Measurements from ENCODE around the gene SNF8. TPM values are rescaled to one million over a fixed set of nuclear protein-coding genes. Genes with fewer than 3 reads are reported as not detected.
A peak's percentile ranks its signal among the peaks of the same experiment; 100 is the strongest.
"Not testable (repeated sequence)": the region's sequence is repeated elsewhere in the genome, so short reads cannot be mapped to it uniquely, and the experiment has no call there.

Gene SNF8
- polyA plus RNA-seq, 1 experiment, result 113 TPM

- DNase-seq (ENCODE audit: low read depth), result no peak
- Histone ChIP-seq H3K4me3 (ENCODE audit: low read depth, low read length) (no peak overlapping the region), H3K36me3 (ENCODE audit: control insufficient read depth, insufficient read depth, low read length) (no peaks in the 10 kb centered on the region), H3K27me3 (ENCODE audit: control insufficient read depth, insufficient read depth, low read length) (no peaks in the 10 kb centered on the region)
- CTCF ChIA-PET, result interaction anchor here (0.6 to 6.7 kb wide), 16 partner anchors 10 to 274 kb away, joined by 3 to 93 read pairs (median 4); partner anchors contain the start of genes GIP, IGF2BP1 and SNF8
- peak; percentile 64 for TF ChIP-seq CTCF (IDR thresholded peaks at IDR 0.05; ENCODE audit: insufficient read depth, low read depth, low read length)
- POLR2A ChIA-PET, result no interaction called here
These were observed 9.7 kb upstream of the SNF8 start for GRCh38 chr17:48954300-48954755.

GRCh38 chr17:48952904-48953303 is 8.3 kb upstream of the SNF8 start:
- DNase-seq (ENCODE audit: low read depth), result no peak
- H3K4me3 ChIP-seq (ENCODE audit: low read depth, low read length), result no peak overlapping the region
- no peaks in the 10 kb centered on the region for H3K27me3 ChIP-seq (ENCODE audit: control insufficient read depth, insufficient read depth, low read length)
- POLR2A ChIA-PET, result no interaction called here
- CTCF ChIA-PET, result interaction anchor here (1.0 to 6.7 kb wide), 4 partner anchors 51 to 93 kb away, joined by 3 to 93 read pairs (median 8); no protein-coding TSS in a partner anchor
- no peak for TF ChIP-seq CTCF (IDR thresholded peaks at IDR 0.05; ENCODE audit: insufficient read depth, low read depth, low read length)
- H3K36me3 ChIP-seq (ENCODE audit: control insufficient read depth, insufficient read depth, low read length), result no peaks in the 10 kb centered on the region

- Histone ChIP-seq H3K36me3 (ENCODE audit: control insufficient read depth, insufficient read depth, low read length) (no peaks in the 10 kb centered on the region), H3K27me3 (ENCODE audit: control insufficient read depth, insufficient read depth, low read length) (no peaks in the 10 kb centered on the region), H3K4me3 (ENCODE audit: low read depth, low read length) (no peak overlapping the region)
- no peak for DNase-seq (ENCODE audit: low read depth)
- ChIA-PET CTCF (interaction anchor here (2.0 to 6.7 kb wide), 2 partner anchors 79 to 84 kb away, joined by 10 to 93 read pairs; no protein-coding TSS in a partner anchor), POLR2A (no interaction called here)
- no peak for TF ChIP-seq CTCF (IDR thresholded peaks at IDR 0.05; ENCODE audit: insufficient read depth, low read depth, low read length)
These were observed 6.9 kb upstream of the SNF8 start for GRCh38 chr17:48951572-48951971.

GRCh38 chr17:48945261-48945651 is 614 bp upstream of the SNF8 start:
- POLR2A ChIA-PET, result interaction anchor here (0.7 kb wide), 1 partner anchor 714 kb away, joined by 3 read pairs; no protein-coding TSS in a partner anchor
- CTCF ChIA-PET, result interaction anchor here (0.6 to 4.5 kb wide), 4 partner anchors 16 to 91 kb away, joined by 3 to 27 read pairs (median 3); no protein-coding TSS in a partner anchor
- not testable (repeated sequence) for H3K36me3 ChIP-seq (ENCODE audit: control insufficient read depth, insufficient read depth, low read length); DNase-seq (ENCODE audit: low read depth); H3K27me3 ChIP-seq (ENCODE audit: control insufficient read depth, insufficient read depth, low read length)
- peak overlapping the region; percentile 62 for H3K4me3 ChIP-seq (ENCODE audit: low read depth, low read length)

GRCh38 chr17:48933035-48933434 is 11.6 kb downstream of the SNF8 start:
- Histone ChIP-seq H3K36me3 (ENCODE audit: control insufficient read depth, insufficient read depth, low read length) (peaks cover 30% of the 10 kb centered on the region), H3K4me3 (ENCODE audit: low read depth, low read length) (no peak overlapping the region), H3K27me3 (ENCODE audit: control insufficient read depth, insufficient read depth, low read length) (no peaks in the 10 kb centered on the region)
- DNase-seq (ENCODE audit: low read depth), result no peak
- ChIA-PET CTCF (interaction anchor here (1.1 to 1.3 kb wide), 2 partner anchors 16 to 99 kb away, joined by 3 to 5 read pairs; no protein-coding TSS in a partner anchor), POLR2A (no interaction called here)
- TF ChIP-seq CTCF (IDR thresholded peaks at IDR 0.05; ENCODE audit: insufficient read depth, low read depth, low read length), result no peak

GRCh38 chr17:48930435-48930873 is 14.2 kb downstream of the SNF8 start:
- DNase-seq (ENCODE audit: low read depth), result no peak

More at GRCh38 chr17:48930435-48930873, 14.2 kb downstream of the SNF8 start:
- no peak for TF ChIP-seq CTCF (IDR thresholded peaks at IDR 0.05; ENCODE audit: insufficient read depth, low read depth, low read length)
- no peak overlapping the region for H3K4me3 ChIP-seq (ENCODE audit: low read depth, low read length)
- POLR2A ChIA-PET, result no interaction called here
- CTCF ChIA-PET, result interaction anchor here (0.6 to 1.4 kb wide), 5 partner anchors 13 to 102 kb away, joined by 3 to 7 read pairs (median 3); no protein-coding TSS in a partner anchor
- H3K27me3 ChIP-seq (ENCODE audit: control insufficient read depth, insufficient read depth, low read length), result no peaks in the 10 kb centered on the region
- peaks cover 38% of the 10 kb centered on the region for H3K36me3 ChIP-seq (ENCODE audit: control insufficient read depth, insufficient read depth, low read length)
